Measurements from ENCODE around the gene DYRK3.
"Not testable (repeated sequence)": the region's sequence is repeated elsewhere in the genome, so short reads cannot be mapped to it uniquely, and the experiment has no call there.

Gene DYRK3

DNA sequence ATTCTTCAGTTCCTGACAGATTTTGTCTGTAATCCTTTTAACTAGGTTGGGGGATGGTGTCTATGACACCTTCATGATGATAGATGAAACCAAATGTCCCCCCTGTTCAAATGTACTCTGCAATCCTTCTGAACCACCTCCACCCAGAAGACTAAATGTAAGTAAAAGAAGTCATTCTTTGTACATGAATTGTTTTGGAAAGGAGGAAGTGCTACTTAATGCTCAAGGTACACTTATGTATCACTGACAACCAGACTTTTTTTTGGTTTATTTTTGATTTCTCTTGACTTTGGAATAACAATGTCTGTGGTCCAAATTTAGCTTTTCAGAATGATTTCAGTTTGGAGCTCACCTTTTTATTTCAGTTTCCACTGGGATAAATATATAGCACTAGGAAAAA lies 2.3 kb downstream of the DYRK3 start:
- Histone ChIP-seq H3K79me2 (ENCODE audit: insufficient read depth, low read length) (no peaks in the 10 kb centered on the region), H3K4me3 (ENCODE audit: insufficient read depth, low read length, poor library complexity, severe bottlenecking) (no peak overlapping the region), H3K36me3 (ENCODE audit: low read length) (no peaks in the 10 kb centered on the region)

DNA sequence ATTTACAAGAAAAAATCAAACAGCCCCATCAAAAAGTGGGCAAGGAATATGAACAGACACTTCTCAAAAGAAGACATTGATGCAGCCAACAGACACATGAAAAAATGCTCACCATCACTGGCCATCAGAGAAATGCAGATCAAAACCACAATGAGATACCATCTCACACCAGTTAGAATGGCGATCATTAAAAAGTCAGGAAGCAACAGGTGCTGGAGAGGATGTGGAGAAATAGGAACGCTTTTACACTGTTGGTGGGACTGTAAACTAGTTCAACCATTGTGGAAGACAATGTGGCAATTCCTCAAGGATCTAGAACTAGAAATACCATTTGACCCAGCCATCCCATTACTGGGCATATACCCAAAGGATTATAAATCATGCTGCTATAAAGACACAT lies 6.7 kb downstream of the DYRK3 start:
- not testable (repeated sequence) for H2AFZ ChIP-seq (ENCODE audit: low read depth, low read length, severe bottlenecking); H3K4me2 ChIP-seq (ENCODE audit: low read depth, low read length, poor library complexity, severe bottlenecking); H3K9ac ChIP-seq (ENCODE audit: low read length); H3K9me3 ChIP-seq (ENCODE audit: insufficient read depth, low read length); H3F3A ChIP-seq (ENCODE audit: insufficient read depth); H3K9me2 ChIP-seq (replicated peaks; ENCODE audit: insufficient read depth, low read length); H4K20me1 ChIP-seq (ENCODE audit: low read depth, low read length); H3K27me3 ChIP-seq (ENCODE audit: low read length); H3K27ac ChIP-seq (ENCODE audit: low read depth, low read length); H3K79me2 ChIP-seq (ENCODE audit: insufficient read depth, low read length); H3K36me3 ChIP-seq (ENCODE audit: low read length); H3K4me3 ChIP-seq (ENCODE audit: insufficient read depth, low read length, poor library complexity, severe bottlenecking)

More for the DNA sequence above, 2.3 kb downstream of the DYRK3 start:
- Histone ChIP-seq H3K9me2 (replicated peaks; ENCODE audit: insufficient read depth, low read length) (no peaks in the 10 kb centered on the region), H3K4me2 (ENCODE audit: low read depth, low read length, poor library complexity, severe bottlenecking) (no peak overlapping the region), H3K9ac (ENCODE audit: low read length) (no peak overlapping the region), H4K20me1 (ENCODE audit: low read depth, low read length) (no peaks in the 10 kb centered on the region), H2AFZ (ENCODE audit: low read depth, low read length, severe bottlenecking) (no peak overlapping the region), H3F3A (ENCODE audit: insufficient read depth) (peaks cover 28% of the 10 kb centered on the region), H3K27me3 (ENCODE audit: low read length) (no peaks in the 10 kb centered on the region), H3K27ac (ENCODE audit: low read depth, low read length) (no peak overlapping the region), H3K9me3 (ENCODE audit: insufficient read depth, low read length) (no peaks in the 10 kb centered on the region)
- TF ChIP-seq, protein P1, sequence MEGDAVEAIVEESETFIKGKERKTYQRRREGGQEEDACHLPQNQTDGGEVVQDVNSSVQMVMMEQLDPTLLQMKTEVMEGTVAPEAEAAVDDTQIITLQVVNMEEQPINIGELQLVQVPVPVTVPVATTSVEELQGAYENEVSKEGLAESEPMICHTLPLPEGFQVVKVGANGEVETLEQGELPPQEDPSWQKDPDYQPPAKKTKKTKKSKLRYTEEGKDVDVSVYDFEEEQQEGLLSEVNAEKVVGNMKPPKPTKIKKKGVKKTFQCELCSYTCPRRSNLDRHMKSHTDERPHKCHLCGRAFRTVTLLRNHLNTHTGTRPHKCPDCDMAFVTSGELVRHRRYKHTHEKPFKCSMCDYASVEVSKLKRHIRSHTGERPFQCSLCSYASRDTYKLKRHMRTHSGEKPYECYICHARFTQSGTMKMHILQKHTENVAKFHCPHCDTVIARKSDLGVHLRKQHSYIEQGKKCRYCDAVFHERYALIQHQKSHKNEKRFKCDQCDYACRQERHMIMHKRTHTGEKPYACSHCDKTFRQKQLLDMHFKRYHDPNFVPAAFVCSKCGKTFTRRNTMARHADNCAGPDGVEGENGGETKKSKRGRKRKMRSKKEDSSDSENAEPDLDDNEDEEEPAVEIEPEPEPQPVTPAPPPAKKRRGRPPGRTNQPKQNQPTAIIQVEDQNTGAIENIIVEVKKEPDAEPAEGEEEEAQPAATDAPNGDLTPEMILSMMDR (IDR thresholded peaks at IDR 0.05; ENCODE audit: insufficient read depth, low read length, poor library complexity, severe bottlenecking) = no peak
- no peak for TF ChIP-seq EZH2phosphoT487 (conservative IDR thresholded peaks at IDR 0.05; ENCODE audit: low read length)

DNA sequence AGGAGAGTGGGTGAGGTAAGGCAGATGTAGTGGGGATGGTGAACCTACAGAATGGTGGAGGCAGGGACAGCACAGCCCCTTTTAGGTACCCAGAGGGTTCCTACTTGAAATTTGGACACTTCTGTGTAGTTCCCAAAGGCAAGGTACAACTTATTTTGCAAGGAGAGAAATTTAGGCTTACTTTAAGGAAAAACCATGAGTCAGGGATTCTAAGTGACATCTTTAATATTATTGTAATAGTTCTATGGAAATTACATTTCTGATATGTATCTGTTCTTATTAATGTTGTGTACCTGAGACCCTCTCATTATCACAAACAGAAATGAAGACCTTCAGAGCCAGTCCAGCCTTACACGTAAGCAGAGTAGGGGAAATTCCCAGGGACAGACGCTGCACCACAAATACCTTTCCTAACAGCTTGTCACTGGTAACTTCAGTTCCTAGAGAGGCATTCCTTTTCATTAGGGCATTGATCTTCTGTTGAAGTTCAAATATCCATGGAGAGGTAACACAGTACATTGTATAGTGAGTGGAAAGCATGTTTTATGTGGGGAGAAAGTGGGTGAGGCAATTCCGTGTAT lies 7.9 kb downstream of the DYRK3 start:
- no peak overlapping the region for H3K4me3 ChIP-seq (ENCODE audit: insufficient read depth, low read length, poor library complexity, severe bottlenecking)
- no peak for TF ChIP-seq EZH2phosphoT487 (conservative IDR thresholded peaks at IDR 0.05; ENCODE audit: low read length)
- TF ChIP-seq, protein P1 (IDR thresholded peaks at IDR 0.05; ENCODE audit: insufficient read depth, low read length, poor library complexity, severe bottlenecking) = no peak
- H3K27me3 ChIP-seq (ENCODE audit: low read length) = no peaks in the 10 kb centered on the region
- H3K9me3 ChIP-seq (ENCODE audit: insufficient read depth, low read length) = no peaks in the 10 kb centered on the region
- no peaks in the 10 kb centered on the region for H3K36me3 ChIP-seq (ENCODE audit: low read length)
- no peaks in the 10 kb centered on the region for H3K79me2 ChIP-seq (ENCODE audit: insufficient read depth, low read length)
- H4K20me1 ChIP-seq (ENCODE audit: low read depth, low read length) = no peaks in the 10 kb centered on the region
- H3K9me2 ChIP-seq (replicated peaks; ENCODE audit: insufficient read depth, low read length) = no peaks in the 10 kb centered on the region
- H2AFZ ChIP-seq (ENCODE audit: low read depth, low read length, severe bottlenecking) = no peak overlapping the region
- H3K4me2 ChIP-seq (ENCODE audit: low read depth, low read length, poor library complexity, severe bottlenecking) = no peak overlapping the region
- no peak overlapping the region for H3K27ac ChIP-seq (ENCODE audit: low read depth, low read length)
- no peak overlapping the region for H3K9ac ChIP-seq (ENCODE audit: low read length)
- H3F3A ChIP-seq (ENCODE audit: insufficient read depth) = no peaks in the 10 kb centered on the region

DNA sequence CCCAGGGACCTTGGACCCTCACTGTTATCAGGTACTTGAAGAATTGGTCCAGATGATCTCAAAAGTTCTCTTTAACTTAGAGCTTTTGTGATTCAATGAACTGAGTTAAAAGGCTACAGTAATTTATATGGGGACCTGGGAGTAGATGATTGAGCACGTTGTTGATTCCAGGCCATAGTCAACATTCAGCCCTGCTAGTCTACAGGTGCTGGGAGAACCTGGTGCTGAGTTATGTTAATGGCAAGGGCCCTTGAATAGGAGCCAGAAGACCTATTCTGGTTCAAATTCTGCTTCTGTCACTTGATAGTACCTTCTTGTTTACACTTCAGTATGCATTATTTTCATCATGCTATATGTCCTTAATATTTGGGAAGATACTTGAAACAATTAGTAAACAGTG lies 11.2 kb downstream of the DYRK3 start:
- H3K9ac ChIP-seq (ENCODE audit: low read length) = no peak overlapping the region
- H3K79me2 ChIP-seq (ENCODE audit: insufficient read depth, low read length) = no peaks in the 10 kb centered on the region
- no peak overlapping the region for H3K4me3 ChIP-seq (ENCODE audit: insufficient read depth, low read length, poor library complexity, severe bottlenecking)
- H3K27me3 ChIP-seq (ENCODE audit: low read length) = no peaks in the 10 kb centered on the region
- H3F3A ChIP-seq (ENCODE audit: insufficient read depth) = no peaks in the 10 kb centered on the region
- no peaks in the 10 kb centered on the region for H4K20me1 ChIP-seq (ENCODE audit: low read depth, low read length)
- no peaks in the 10 kb centered on the region for H3K36me3 ChIP-seq (ENCODE audit: low read length)
- no peaks in the 10 kb centered on the region for H3K9me3 ChIP-seq (ENCODE audit: insufficient read depth, low read length)
- H3K4me2 ChIP-seq (ENCODE audit: low read depth, low read length, poor library complexity, severe bottlenecking) = no peak overlapping the region
- no peak overlapping the region for H2AFZ ChIP-seq (ENCODE audit: low read depth, low read length, severe bottlenecking)
- no peak overlapping the region for H3K27ac ChIP-seq (ENCODE audit: low read depth, low read length)
- H3K9me2 ChIP-seq (replicated peaks; ENCODE audit: insufficient read depth, low read length) = no peaks in the 10 kb centered on the region
- TF ChIP-seq EZH2phosphoT487 (conservative IDR thresholded peaks at IDR 0.05; ENCODE audit: low read length) = no peak
- TF ChIP-seq, protein P1 (IDR thresholded peaks at IDR 0.05; ENCODE audit: insufficient read depth, low read length, poor library complexity, severe bottlenecking) = no peak
